ENCODE data around the gene RTN4IP1.

- TF ChIP-seq POLR2AphosphoS5 (IDR thresholded peaks at IDR 0.05; ENCODE audit: low read depth, low read length) (no peak), POLR2A (IDR thresholded peaks at IDR 0.05; ENCODE audit: low read depth, low read length) (no peak), TAF1 (IDR thresholded peaks at IDR 0.05; ENCODE audit: borderline replicate concordance, low read depth, low read length) (no peak)
Measured at GRCh38 chr6:106561686-106562405, 67.5 kb downstream of the RTN4IP1 start.

Data from GM12892 (cell line).